ENCODE data around the gene MAP2K1. TPM values are rescaled to one million over a fixed set of nuclear protein-coding genes. Genes with fewer than 3 reads are reported as not detected.
A peak's percentile ranks its signal among the peaks of the same experiment; 100 is the strongest.

Gene MAP2K1
- total and polyA plus RNA-seq, 2 donors (not counting 1 experiment from before 2014, with no cell fraction given): 32.9 to 40.0 TPM

DNA sequence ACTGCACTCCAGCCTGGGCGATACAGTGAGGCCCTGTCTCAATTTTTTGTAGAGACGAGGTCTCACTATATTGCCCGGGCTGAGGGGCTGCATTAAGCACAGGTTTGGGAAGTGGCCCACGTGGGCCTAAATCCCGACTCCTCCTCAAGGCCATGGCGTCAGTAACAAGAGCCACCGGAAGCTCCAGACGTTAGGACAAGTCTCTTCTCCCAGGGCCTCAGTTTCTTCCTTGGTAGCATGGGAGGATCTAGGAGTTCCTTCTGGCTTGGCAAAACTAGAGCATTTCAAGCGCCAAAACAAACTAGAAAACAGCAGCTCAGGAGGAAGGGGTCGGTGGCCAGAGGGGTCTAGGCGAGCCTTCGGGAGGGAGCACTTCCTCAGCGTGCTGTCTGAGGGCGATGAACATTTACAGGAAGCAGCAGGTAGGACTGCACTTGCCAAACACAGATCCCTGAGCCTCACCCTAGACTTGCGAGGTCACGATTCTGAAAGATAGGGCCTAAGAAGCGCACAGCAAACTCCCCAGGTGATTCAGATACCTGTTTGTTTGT, 110.3 kb downstream of the MAP2K1 start:
- Histone ChIP-seq H2AFZ (ENCODE audit: low read length) (peak overlapping the region; percentile 56), H3K36me3 (ENCODE audit: control insufficient read depth, insufficient read depth, low read length) (peaks cover 21% of the 10 kb centered on the region)
- DNase-seq (ENCODE audit: low read depth in 2 of 2): no peak

DNA sequence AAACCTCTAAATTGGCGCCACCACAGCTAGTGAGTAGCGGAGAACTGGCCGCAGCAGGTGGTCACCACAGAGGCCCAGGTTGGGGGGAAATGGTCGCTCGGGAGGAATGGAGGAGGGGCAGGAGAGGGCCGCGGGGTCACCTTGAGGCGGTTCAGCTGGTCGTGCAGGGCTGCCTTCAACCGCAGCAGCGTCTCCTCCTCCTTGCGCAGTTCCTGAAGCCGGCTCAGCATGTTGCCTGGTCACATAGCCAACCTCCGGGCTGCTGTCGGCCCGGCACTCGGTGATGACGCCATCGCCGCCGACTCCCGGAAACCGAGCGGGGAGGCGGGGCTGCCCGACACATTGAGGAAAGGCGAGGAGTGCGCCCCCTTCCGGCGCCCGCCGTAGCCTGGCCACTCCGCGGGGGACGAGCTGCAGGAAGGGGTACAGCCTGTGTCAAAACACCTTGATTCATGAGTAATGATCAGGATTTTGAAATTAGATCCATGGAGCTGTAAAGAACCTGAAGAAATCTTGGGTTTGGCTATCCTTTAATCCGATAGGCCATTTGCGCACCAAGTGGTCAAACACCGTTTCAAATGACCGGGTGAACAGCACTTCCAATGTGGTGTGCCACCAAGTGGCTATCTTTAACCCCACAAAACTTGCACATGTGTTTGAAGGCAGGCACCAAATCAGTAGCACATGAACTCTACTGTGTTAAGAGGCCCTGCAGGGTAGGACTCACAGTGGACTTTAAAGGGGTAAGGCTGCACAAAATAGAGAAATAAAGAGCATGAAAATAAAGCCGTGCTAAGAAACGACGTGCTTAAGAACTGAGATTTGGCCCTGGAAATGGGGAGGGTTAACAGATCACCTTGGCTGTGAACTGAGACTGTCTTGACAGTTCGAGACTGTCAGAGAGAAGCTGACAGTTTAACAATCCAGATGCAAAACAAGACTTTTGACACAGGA, 111.1 kb downstream of the MAP2K1 start, which contains the start of gene SNAPC5:
TSS of gene SNAPC5 (minus strand) at position 261 of the 954 bp plus-strand sequence. CDS start at position 230, 31 bp downstream.
- H3K27me3 ChIP-seq (ENCODE audit: control insufficient read depth, insufficient read depth, low read length): no peaks in the 10 kb centered on the region
- no peaks in the 10 kb centered on the region for H4K20me1 ChIP-seq (ENCODE audit: control insufficient read depth, extremely low read depth, insufficient read depth, low read length)
- peak within 1 kb of the TSS; percentile 82 for H3K4me2 ChIP-seq (ENCODE audit: extremely low read depth, insufficient read depth, low read length)
- H3K9ac ChIP-seq (ENCODE audit: insufficient read depth, low read length): peak within 1 kb of the TSS; percentile 75
- peak within 1 kb of the TSS; percentile 73 to 99 (median 84) for H3K4me3 ChIP-seq (replicated peaks in 1 of 4; ENCODE audit: control extremely low read depth in 1 of 4, insufficient read depth in 1 of 4, low read depth in 3 of 4, low read length in 4 of 4)
- peak; percentile 92 to 93 for DNase-seq (ENCODE audit: low read depth in 2 of 2)
- H2AFZ ChIP-seq (ENCODE audit: low read length): peak within 1 kb of the TSS; percentile 56
- peak within 1 kb of the TSS; percentile 83 for H3K27ac ChIP-seq (ENCODE audit: insufficient read depth, low read length)
- no peaks in the 10 kb centered on the region for H3K9me3 ChIP-seq (ENCODE audit: control insufficient read depth, insufficient read depth, low read depth, low read length)
- H3K4me1 ChIP-seq (ENCODE audit: control insufficient read depth, extremely low read depth, insufficient read depth, low read length): peaks cover 2% of the 10 kb centered on the region
- TF ChIP-seq, protein P1, sequence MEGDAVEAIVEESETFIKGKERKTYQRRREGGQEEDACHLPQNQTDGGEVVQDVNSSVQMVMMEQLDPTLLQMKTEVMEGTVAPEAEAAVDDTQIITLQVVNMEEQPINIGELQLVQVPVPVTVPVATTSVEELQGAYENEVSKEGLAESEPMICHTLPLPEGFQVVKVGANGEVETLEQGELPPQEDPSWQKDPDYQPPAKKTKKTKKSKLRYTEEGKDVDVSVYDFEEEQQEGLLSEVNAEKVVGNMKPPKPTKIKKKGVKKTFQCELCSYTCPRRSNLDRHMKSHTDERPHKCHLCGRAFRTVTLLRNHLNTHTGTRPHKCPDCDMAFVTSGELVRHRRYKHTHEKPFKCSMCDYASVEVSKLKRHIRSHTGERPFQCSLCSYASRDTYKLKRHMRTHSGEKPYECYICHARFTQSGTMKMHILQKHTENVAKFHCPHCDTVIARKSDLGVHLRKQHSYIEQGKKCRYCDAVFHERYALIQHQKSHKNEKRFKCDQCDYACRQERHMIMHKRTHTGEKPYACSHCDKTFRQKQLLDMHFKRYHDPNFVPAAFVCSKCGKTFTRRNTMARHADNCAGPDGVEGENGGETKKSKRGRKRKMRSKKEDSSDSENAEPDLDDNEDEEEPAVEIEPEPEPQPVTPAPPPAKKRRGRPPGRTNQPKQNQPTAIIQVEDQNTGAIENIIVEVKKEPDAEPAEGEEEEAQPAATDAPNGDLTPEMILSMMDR (conservative IDR thresholded peaks at IDR 0.05 in 1 of 2, IDR thresholded peaks at IDR 0.05 in 1 of 2; ENCODE audit: low read depth in 1 of 2, low read length in 2 of 2): peak; percentile 83 to 89
- no peak for TF ChIP-seq EZH2 (IDR thresholded peaks at IDR 0.05; ENCODE audit: low read length, missing control alignments)
- peaks cover 20% of the 10 kb centered on the region for H3K36me3 ChIP-seq (ENCODE audit: control insufficient read depth, insufficient read depth, low read length)
- H3K79me2 ChIP-seq (ENCODE audit: control insufficient read depth, insufficient read depth, low read length): peaks cover 34% of the 10 kb centered on the region

More for the DNA sequence above, 110.3 kb downstream of the MAP2K1 start:
- Histone ChIP-seq H3K4me2 (ENCODE audit: extremely low read depth, insufficient read depth, low read length) (peak overlapping the region; percentile 82), H3K27ac (ENCODE audit: insufficient read depth, low read length) (peak overlapping the region; percentile 83), H3K9ac (ENCODE audit: insufficient read depth, low read length) (peak overlapping the region; percentile 75), H3K4me1 (ENCODE audit: control insufficient read depth, extremely low read depth, insufficient read depth, low read length) (peaks cover 2% of the 10 kb centered on the region), H4K20me1 (ENCODE audit: control insufficient read depth, extremely low read depth, insufficient read depth, low read length) (no peaks in the 10 kb centered on the region), H3K79me2 (ENCODE audit: control insufficient read depth, insufficient read depth, low read length) (peaks cover 26% of the 10 kb centered on the region), H3K27me3 (ENCODE audit: control insufficient read depth, insufficient read depth, low read length) (no peaks in the 10 kb centered on the region), H3K4me3 (replicated peaks in 1 of 4; ENCODE audit: control extremely low read depth in 1 of 4, insufficient read depth in 1 of 4, low read depth in 3 of 4, low read length in 4 of 4) (peak overlapping the region; percentile 73 to 99 (median 84)), H3K9me3 (ENCODE audit: control insufficient read depth, insufficient read depth, low read depth, low read length) (no peaks in the 10 kb centered on the region)
- no peak for TF ChIP-seq EZH2 (IDR thresholded peaks at IDR 0.05; ENCODE audit: low read length, missing control alignments)
- TF ChIP-seq, protein P1 (conservative IDR thresholded peaks at IDR 0.05 in 1 of 2, IDR thresholded peaks at IDR 0.05 in 1 of 2; ENCODE audit: low read depth in 1 of 2, low read length in 2 of 2): no peak

All from fibroblast of lung (primary cell).